Spleen (tissue), 7 donors: ENCODE measurements around the gene ALK.

Source experiments
- CTCF ChIP-seq, 11 experiments: fragments of 200-600 bp in 7 of 11; fragments of 450-650 bp in 4 of 11; sonication (generic) in 4 of 11; IDR thresholded peaks in 8 of 11; conservative IDR thresholded peaks in 3 of 11; 1 replicate in 7 of 11; 2 replicates in 4 of 11; pipeline versions ENCODE4 v1.4.0 to v1.8.0; 2016 to 2021; ENCODE audit warnings: antibody characterized with exemption in 11 of 11, inconsistent platforms in 4 of 11, mild to moderate bottlenecking in 1 of 11
- POLR2A ChIP-seq, 3 donors: fragments of 450-650 bp; IDR thresholded peaks; one replicate each; pipeline ENCODE4 v1.5.1; 2017; ENCODE audit warnings: antibody characterized with exemption in 3 of 3, mild to moderate bottlenecking in 1 of 3
- donor health status: DM: no; HTN: no; CAD: no; lungs with moderate emphysema.
- donor health status: DM: no; HTN: no; CAD: no.
- donor health status: DM: no; HTN: no; CAD: no.

- TF ChIP-seq CTCF (IDR thresholded peaks at IDR 0.05 in 8 of 11, conservative IDR thresholded peaks at IDR 0.05 in 3 of 11) (no peak), POLR2A (IDR thresholded peaks at IDR 0.05) (no peak)
Measured at GRCh38 chr2:29942711-29943110, 21.3 kb upstream of the ALK start.
